GM23338 (cell line): Measurements from ENCODE around the gene IGSF6. TPM values are rescaled to one million over a fixed set of nuclear protein-coding genes. Genes with fewer than 3 reads are reported as not detected.

Experiments
- ATAC-seq: fragments of 200-7000 bp; cut with Tn5 transposase; 3 replicates; pipeline ENCODE4 v1.9.1; 2020
- DNase-seq: peaks from one replicate; pipeline ENCODE4 v3.0.0-alpha.2; 2015; ENCODE audit warnings: low spot score
- H2AFZ ChIP-seq: fragments of 200-600 bp; sonication (generic); 2 replicates; pipeline ENCODE4 v1.8.0; 2016; ENCODE audit warnings: antibody characterized with exemption, mild to moderate bottlenecking, moderate library complexity
- H3F3A ChIP-seq: fragments of 200-600 bp; sonication (generic); replicated peaks from 2 replicates; pipeline ENCODE4 v1.8.0; 2017; ENCODE audit warnings: antibody characterized with exemption, mixed run types, low read depth
- H3K27ac ChIP-seq: fragments of 200-600 bp; sonication (generic); 2 replicates; pipeline ENCODE4 v1.6.1; 2016; ENCODE audit warnings: low read depth
- H3K27me3 ChIP-seq: fragments of 200-600 bp; sonication (generic); 2 replicates; pipeline ENCODE4 v1.8.0; 2016; ENCODE audit warnings: mild to moderate bottlenecking, mixed run types, moderate library complexity; ENCODE audit not compliant: insufficient read depth
- H3K36me3 ChIP-seq: fragments of 200-600 bp; sonication (generic); 2 replicates; pipeline ENCODE4 v1.8.0; 2016; ENCODE audit warnings: mild to moderate bottlenecking; ENCODE audit not compliant: insufficient read depth
- H3K4me1 ChIP-seq: fragments of 200-600 bp; sonication (generic); 2 replicates; pipeline ENCODE4 v1.8.0; 2016; ENCODE audit warnings: mild to moderate bottlenecking, moderate library complexity; ENCODE audit not compliant: insufficient read depth
- H3K4me2 ChIP-seq: fragments of 200-600 bp; sonication (generic); 2 replicates; pipeline ENCODE4 v1.7.1; 2017; ENCODE audit warnings: mixed run types
- H3K4me3 ChIP-seq: fragments of 200-600 bp; sonication (generic); 2 replicates; pipeline ENCODE4 v1.6.1; 2016; ENCODE audit warnings: mixed run types
- H3K79me2 ChIP-seq: fragments of 200-600 bp; sonication (generic); replicated peaks from 2 replicates; pipeline ENCODE4 v1.8.0; 2017; ENCODE audit warnings: mild to moderate bottlenecking; ENCODE audit not compliant: insufficient read depth
- H3K9me2 ChIP-seq: fragments of 200-600 bp; sonication (generic); 2 replicates; pipeline ENCODE4 v1.8.0; 2017; ENCODE audit not compliant: insufficient read depth
- H4K20me1 ChIP-seq: fragments of 200-600 bp; sonication (generic); replicated peaks from 2 replicates; pipeline ENCODE4 v1.8.0; 2017; ENCODE audit warnings: mild to moderate bottlenecking; ENCODE audit not compliant: insufficient read depth
- H3K27ac Mint-ChIP-seq: 2 replicates; pipeline ENCODE4 v1.8.0; 2020; ENCODE audit warnings: inconsistent platforms, mild to moderate bottlenecking, moderate library complexity, mixed read lengths
- H3K27me3 Mint-ChIP-seq: 3 replicates; pipeline ENCODE4 v1.8.0; 2022; ENCODE audit warnings: low read depth, mild to moderate bottlenecking, moderate library complexity, mixed read lengths, inconsistent platforms; ENCODE audit not compliant: insufficient read depth, poor library complexity
- H3K36me3 Mint-ChIP-seq: 3 replicates; pipeline ENCODE4 v1.8.0; 2021; ENCODE audit warnings: low read depth, mild to moderate bottlenecking, inconsistent platforms, moderate library complexity, mixed read lengths
- H3K4me1 Mint-ChIP-seq: 3 replicates; pipeline ENCODE4 v1.8.0; 2020; ENCODE audit warnings: mild to moderate bottlenecking, inconsistent platforms, mixed read lengths
- H3K4me3 Mint-ChIP-seq: 3 replicates; pipeline ENCODE4 v1.8.0; 2021; ENCODE audit warnings: moderate library complexity, mild to moderate bottlenecking, inconsistent platforms, mixed read lengths
- H3K9me3 Mint-ChIP-seq: 3 replicates; pipeline ENCODE4 v1.8.0; 2020; ENCODE audit warnings: moderate library complexity, mild to moderate bottlenecking, inconsistent platforms, mixed read lengths
- CREB1 ChIP-seq: fragments of 250-450 bp; sonication (Bioruptor Pico); IDR thresholded peaks from 2 replicates; pipeline ENCODE4 v1.5.0; 2020; ENCODE audit warnings: low read depth, mild to moderate bottlenecking, moderate library complexity
- CTCF ChIP-seq, 2 experiments: fragments of 200-600 bp in 1 of 2; sonication (generic) in 1 of 2; conservative IDR thresholded peaks; 2 replicates each; pipeline versions ENCODE4 v1.5.1 to v1.6.1; 2016 to 2017; ENCODE audit warnings: antibody characterized with exemption in 2 of 2, low read depth in 2 of 2, mild to moderate bottlenecking in 2 of 2, moderate library complexity in 1 of 2
- ETS1 ChIP-seq: IDR thresholded peaks from 2 replicates; pipeline ENCODE4 v1.6.1; 2016; ENCODE audit warnings: antibody characterized with exemption
- EZH2 ChIP-seq: fragments of 200-600 bp; sonication (generic); IDR thresholded peaks from one replicate; pipeline ENCODE4 v1.8.0; 2017; ENCODE audit warnings: antibody characterized with exemption, mild to moderate bottlenecking, low read depth; ENCODE audit not compliant: unreplicated experiment
- EZH2phosphoT487 ChIP-seq: fragments of 200-600 bp; sonication (generic); IDR thresholded peaks from one replicate; pipeline ENCODE4 v1.8.1; 2018; ENCODE audit warnings: antibody characterized with exemption; ENCODE audit not compliant: unreplicated experiment
- JUNB ChIP-seq: IDR thresholded peaks from one replicate; pipeline ENCODE4 v1.6.1; 2016; ENCODE audit warnings: antibody characterized with exemption; ENCODE audit not compliant: unreplicated experiment
- NANOG ChIP-seq: IDR thresholded peaks from 2 replicates; pipeline ENCODE4 v1.6.1; 2016; ENCODE audit warnings: antibody characterized with exemption, borderline replicate concordance
- POLR2AphosphoS5 ChIP-seq: IDR thresholded peaks from 2 replicates; pipeline ENCODE4 v1.6.1; 2016; ENCODE audit warnings: antibody characterized with exemption, low read depth
- REST ChIP-seq: IDR thresholded peaks from one replicate; pipeline ENCODE4 v1.6.1; 2018; ENCODE audit warnings: antibody characterized with exemption; ENCODE audit not compliant: unreplicated experiment
- STAT1 ChIP-seq: IDR thresholded peaks from one replicate; pipeline ENCODE4 v1.6.1; 2016; ENCODE audit warnings: antibody characterized with exemption; ENCODE audit not compliant: unreplicated experiment
- ZNF114 ChIP-seq: fragments of 250-450 bp; sonication (Bioruptor Pico); IDR thresholded peaks from 2 replicates; pipeline ENCODE4 v1.5.0; 2020; ENCODE audit warnings: mild to moderate bottlenecking, moderate library complexity
- ZNF331 ChIP-seq: fragments of 250-450 bp; sonication (Bioruptor Pico); IDR thresholded peaks from 2 replicates; pipeline ENCODE4 v1.5.0; 2020; ENCODE audit warnings: low read depth, mild to moderate bottlenecking, moderate library complexity
- ZNF462 ChIP-seq: fragments of 250-450 bp; sonication (Bioruptor Pico); IDR thresholded peaks from 2 replicates; pipeline ENCODE4 v1.5.0; 2020; ENCODE audit warnings: mild to moderate bottlenecking, moderate library complexity
- polyA plus RNA-seq: library from polyadenylated mRNA; unstranded; fragments of >200 nt; fragmentation: Nextera tagmentation; extraction: Ambion mirVana; gene quantifications from 2 replicates; pipeline ENCODE4 v1.2.1, GENCODE V29; 2016
- total RNA-seq: library from RNA; depleted of rRNA; stranded (reverse); fragments of >200 nt; shearing (Covaris generic); gene quantifications from 2 replicates; pipeline ENCODE4 v1.2.3, GENCODE V29; 2014

Gene IGSF6
- total and polyA plus RNA-seq, 2 experiments from 2014 or later, result 0.19 TPM; not detected in 1

GRCh38 chr16:21613361-21613760 is 39.0 kb downstream of the IGSF6 start:
- Mint-ChIP-seq H3K27ac (no peak overlapping the region), H3K4me1 (peaks cover 46% of the 10 kb centered on the region), H3K9me3 (no peaks in the 10 kb centered on the region), H3K27me3 (peaks cover 6% of the 10 kb centered on the region), H3K36me3 (peaks cover 13% of the 10 kb centered on the region), H3K4me3 (no peak overlapping the region)
- 0 out of 2 replicates have a peak, but pooled peaks cover 5% of the 10 kb centered on the region for H3K36me3 ChIP-seq
- TF ChIP-seq EZH2 (no peak), CREB1 (no peak), ZNF114 (CRISPR knock-in tag) (no peak), ETS1 (no peak), STAT1 (no peak), JUNB (no peak), EZH2phosphoT487 (no peak), NANOG (no peak), CTCF (conservative IDR thresholded peaks at IDR 0.05; ENCODE audit: low read depth in 2 of 2) (no peak), ZNF331 (no peak), REST (no peak), POLR2AphosphoS5 (no peak), ZNF462 (CRISPR knock-in tag) (no peak)
- peaks cover 95% of the 10 kb centered on the region for H3K79me2 ChIP-seq
- no peaks in the 10 kb centered on the region for H3K27me3 ChIP-seq
- H3F3A ChIP-seq, result no peaks in the 10 kb centered on the region
- H3K27ac ChIP-seq, result no peak overlapping the region
- no peak for ATAC-seq
- no peak overlapping the region for H3K4me3 ChIP-seq
- no peak overlapping the region for H3K4me2 ChIP-seq
- no peak for DNase-seq
- no peaks in the 10 kb centered on the region for H3K9me2 ChIP-seq
- peaks cover 32% of the 10 kb centered on the region for H4K20me1 ChIP-seq
- H3K4me1 ChIP-seq, result peaks cover 43% of the 10 kb centered on the region
- no peak overlapping the region for H2AFZ ChIP-seq
